ENCODE results near the gene TUBA4A.

TUBA4A gene

DNA sequence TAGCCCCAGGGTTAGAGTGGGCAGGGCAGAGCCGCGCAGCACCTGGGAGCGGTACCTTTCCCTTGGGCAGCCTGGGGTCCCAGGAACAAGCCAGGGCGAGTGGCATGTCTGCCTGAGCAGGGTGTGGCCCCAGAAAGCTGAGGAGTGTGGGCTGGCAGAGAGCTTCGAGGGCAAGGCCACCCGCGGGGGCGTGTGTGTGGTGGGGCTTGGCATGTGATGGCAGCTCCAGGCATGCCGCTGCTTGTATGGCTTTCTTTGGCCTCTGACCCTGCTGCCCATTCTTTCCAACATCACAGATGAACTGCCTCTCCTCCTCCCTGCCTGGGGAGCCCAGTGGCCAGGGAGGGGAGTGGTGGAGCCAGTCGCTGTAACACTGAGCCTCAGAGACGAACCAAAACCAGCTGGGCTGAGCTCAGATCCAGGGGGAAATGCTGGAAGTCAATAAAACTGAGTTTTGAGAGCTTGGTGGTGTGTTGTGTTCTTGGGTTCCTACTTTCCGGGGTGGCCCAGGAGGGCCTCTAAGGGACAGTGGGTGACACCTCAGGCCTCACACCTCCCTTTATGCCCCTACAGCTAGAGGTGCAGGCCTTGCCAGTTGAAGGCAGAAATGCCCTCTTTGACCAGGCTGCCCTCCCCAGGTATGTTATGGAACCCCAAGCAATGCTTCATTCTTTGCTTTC is 32.9 kb upstream of the TUBA4A start:
- DNase-seq: no peak

DNA sequence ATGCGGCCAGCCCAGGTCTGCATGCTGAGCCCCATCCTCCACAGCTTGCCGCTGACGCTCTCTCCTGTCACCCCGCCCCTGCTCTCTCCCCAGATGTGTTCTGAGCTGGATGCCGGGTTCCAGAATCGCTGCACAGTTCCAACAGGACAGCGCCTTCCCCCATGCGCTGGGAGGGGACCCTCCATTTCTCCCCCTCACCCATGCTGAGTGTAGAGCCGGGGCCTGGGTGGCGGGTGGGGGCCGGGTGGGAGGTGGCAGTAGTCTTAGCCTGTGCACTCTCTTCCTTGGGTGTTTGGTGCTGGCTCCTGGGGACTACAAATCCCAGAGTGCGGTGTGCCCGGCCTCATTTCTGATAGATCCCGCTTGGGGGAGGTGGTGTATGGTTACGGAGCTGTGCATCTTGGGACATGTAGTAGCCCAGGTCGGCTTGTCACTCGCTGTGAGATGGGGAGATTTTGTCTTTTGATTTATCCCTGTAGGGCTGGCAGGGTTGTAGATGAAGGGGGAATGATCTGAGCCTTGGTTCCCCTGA is 32.2 kb upstream of the TUBA4A start:
- DNase-seq: no peak

DNA sequence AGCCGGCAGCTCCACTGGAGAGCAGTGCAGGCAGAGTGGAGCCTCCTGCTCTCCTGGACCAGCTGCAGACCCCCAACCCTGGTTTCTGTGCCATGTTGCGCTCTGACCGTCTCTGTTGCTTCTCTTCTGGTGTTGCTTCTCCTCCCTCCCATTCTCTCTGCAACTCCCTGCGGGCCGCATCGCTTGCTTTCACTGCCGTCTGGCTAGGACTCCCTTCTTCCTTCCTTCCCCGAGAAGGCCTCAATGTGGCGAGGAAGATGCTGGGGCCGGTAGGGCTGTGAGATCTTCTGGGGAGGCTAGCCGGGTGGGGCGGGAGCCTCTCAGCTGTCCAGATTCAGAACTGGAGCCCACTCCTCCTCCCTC is 31.6 kb upstream of the TUBA4A start:
- DNase-seq: no peak

DNA sequence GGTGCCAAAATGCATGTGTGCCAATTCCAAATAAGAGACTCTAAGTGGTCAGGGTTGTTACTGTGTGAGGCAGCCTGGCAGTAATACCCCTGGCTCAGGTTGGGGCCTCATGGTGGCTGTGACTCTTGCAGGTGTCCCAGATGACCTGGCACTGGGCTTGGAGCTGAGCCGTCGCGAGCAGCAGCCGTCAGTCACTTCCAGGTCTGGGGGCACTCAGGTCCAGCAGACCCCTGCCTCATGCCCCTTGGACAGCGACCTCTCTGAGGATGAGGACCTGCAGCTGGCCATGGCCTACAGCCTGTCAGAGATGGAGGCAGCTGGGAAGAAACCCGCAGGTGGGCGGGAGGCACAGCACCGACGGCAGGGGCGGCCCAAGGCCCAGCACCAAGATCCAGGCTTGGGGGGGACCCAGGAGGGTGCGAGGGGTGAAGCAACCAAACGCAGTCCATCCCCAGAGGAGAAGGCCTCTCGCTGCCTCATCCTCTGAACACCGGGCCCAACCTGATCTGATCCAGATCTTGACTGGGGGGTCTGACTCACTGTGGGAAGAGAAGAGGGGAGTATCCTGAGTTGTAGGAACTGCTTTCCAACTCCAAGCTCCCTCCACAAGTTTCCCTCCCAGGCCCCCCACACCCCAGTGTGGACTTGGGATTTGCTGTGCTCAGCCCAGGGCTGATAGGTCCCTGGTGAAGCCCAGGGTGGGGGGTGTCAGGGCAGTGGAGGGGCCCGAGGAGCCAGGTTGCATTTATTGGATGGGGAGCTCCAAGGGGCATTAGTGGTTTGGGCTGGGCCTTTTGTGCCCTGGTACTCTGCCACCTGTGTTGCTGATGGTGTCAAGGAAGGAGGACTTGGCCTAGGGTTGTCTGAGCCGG is 31.0 kb upstream of the TUBA4A start:
- DNase-seq: no peak

DNA sequence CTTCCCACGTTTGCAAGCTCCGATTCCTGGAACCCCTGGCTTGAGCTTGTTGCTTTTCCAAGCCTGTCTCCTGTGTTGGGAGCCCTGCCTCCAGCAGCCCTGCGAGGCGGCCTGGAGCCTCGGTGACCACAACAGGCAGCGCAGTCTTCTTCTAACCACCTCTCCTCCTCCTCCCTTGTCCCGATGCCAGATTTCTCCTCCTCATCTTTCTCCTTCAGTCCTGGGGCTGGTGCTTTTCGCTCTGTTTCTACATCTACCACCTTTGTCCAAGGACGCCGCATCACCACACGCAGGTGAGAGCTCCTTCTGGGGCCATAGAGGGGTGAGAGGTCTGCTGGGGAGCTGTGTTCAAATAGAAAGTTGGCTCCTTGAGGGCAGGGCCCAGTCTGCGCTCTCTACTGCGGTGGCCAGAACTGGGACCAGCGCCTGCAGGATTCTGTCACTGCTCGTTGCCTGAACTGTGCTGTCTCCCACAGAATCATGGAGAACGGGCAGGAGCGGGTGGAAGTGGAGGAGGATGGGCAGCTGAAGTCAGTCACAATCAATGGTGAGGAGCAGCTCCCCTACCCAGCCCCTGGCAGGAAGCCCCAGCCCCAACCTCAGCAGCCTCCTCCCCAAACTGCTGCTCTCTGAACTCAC is 29.3 kb upstream of the TUBA4A start:
- DNase-seq: no peak

DNA sequence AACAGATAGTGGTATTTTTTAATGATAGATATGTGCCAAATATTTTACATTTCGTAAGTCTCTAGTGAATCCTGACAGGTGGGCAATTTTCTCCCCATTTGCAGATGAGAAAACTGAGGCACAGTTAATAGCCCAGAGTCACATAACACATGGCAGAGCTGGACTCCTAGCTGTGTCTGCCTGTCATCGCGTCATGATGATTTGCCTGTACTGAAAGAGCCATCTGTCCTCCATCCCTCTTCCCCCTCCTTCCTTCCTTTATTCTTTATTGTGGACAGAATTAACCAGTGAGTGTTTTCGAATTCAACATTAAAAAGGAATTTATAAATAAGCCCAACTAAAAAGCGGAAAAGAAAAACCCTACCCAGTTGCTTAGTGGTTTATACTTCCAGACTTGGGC is 28.7 kb upstream of the TUBA4A start:
- DNase-seq: no peak

DNA sequence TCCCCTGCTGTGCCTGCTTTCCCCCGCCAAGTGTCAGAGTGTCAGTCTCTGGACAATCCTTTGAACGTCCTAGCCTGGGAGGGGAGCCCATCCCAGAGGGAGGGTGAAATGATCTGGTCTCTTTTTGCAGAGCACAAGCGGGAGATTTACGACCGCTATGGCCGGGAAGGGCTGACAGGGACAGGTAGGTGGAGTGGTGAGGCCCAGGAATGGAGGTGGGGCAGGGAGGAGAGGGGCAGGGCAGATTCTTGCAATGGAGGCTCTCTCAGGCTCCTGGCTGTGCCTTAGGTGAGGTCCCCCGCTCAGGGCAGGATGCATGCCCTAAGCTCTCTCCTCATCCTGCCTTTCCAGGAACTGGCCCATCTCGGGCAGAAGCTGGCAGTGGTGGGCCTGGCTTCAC is 27.9 kb upstream of the TUBA4A start:
- DNase-seq: no peak

DNA sequence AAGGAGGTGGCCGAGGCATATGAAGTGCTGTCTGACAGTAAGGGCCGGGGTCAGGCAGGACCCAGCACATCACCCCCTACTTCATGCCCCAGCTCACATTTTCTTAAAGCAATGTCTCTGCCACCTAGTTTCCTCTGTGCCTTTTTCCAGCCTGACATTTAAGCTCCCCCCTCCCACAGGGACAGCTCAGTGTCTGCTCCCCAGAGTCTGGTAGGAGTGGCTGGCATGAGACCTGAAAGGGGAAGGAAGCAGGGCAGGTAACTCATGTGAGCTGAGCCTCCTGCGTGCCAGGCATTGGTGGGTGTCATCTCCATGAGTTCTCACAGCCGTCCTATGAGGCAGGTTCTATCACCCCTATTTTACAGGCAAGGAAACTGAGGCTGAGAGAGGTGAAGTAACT is 26.9 kb upstream of the TUBA4A start:
- no peak for DNase-seq

DNA sequence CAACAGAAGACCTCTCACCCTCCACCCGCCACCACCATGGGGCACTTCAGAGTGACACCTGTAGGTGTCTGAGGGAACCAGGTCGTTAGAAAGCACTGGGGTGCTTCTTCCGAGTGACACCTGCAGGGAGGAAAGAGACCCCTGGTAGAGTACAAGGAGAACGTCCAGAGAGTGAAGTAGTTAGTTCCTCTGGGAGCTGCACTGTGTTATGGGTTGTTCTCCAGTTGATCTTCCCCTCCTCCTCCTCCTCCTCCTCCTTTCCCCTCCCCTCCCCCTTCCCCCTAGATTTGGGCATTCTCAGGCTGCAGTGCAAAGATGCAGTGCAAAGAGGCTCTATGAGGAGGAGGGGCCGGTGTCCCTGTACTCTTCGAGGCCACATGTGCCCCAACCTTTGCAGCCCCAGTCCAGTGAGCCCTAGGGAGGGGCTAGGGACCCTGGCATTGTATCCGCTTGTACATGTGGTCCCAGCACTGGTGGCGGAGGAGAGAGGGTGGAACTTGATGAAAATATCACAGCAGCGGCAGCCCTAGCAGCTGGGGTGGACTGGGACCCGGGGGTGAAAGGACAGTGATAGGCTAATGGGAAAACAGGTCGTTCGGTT is 26.3 kb upstream of the TUBA4A start:
- no peak for DNase-seq

DNA sequence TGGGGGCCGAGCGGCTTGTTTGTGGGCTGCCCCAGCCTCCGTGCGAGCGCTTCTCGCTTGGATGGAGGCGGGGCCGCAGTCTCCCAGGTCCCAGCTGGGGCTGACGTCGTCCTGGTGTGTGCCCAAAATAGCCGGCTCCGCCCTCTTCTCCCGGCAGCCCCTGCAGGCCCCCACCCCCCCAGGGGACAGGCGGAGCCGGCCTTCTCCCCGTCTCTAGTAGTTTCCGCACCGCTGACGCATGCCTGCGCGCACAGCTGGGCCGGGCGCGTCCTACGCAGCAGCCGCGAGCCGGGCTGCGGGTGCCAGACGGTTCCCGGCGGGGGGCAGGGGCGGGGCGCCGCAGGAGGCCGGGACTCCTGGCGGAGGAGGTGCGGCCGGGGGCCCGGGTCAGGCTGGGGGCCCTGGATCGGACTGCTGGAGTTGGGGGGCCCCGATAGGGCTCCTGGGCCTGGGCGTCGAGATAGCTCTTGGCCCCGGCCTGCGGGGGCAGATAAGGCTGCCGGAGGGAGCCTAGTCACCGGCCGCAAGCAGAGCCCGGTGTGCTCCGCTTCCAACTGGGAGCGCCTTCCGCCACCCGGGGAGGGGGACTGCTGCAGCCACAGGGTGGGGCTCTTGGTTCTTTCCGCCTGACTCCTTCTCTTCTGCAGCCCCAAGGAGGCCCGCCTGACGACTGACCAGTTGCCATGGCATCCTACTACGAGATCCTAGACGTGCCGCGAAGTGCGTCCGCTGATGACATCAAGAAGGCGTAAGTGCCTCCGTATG is 25.6 kb upstream of the TUBA4A start, which contains the start of gene DNAJB2:
Gene DNAJB2, plus strand, starts transcription at position 216 of the 765 bp plus-strand sequence. Its CDS starts 468 bp downstream, at position 684.
- DNase-seq: peak; percentile 98

DNA sequence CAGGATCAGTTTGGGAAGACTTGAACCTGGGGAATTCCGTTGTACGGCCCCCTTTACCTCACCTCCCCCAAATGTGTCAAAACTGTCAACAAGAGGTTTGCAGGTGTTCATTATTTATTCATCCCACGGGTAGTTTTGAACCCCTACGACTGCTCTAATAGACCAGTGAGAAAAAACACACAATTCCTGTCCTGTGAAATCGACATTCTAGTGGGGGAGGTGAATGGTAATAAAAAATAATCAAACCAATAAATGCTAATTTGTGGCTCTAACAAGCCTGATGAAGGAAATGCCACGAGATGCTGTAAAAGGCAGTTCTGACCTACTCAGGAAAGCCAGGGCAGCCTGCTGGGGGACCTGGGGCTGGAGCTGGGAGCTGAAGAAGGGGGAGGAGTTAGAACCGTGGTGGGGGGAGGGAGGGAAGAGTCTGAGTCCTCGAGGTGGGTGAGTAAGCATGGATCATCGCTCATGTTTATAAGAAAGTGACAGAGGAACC is 25.0 kb upstream of the TUBA4A start:
- DNase-seq: no peak

DNA sequence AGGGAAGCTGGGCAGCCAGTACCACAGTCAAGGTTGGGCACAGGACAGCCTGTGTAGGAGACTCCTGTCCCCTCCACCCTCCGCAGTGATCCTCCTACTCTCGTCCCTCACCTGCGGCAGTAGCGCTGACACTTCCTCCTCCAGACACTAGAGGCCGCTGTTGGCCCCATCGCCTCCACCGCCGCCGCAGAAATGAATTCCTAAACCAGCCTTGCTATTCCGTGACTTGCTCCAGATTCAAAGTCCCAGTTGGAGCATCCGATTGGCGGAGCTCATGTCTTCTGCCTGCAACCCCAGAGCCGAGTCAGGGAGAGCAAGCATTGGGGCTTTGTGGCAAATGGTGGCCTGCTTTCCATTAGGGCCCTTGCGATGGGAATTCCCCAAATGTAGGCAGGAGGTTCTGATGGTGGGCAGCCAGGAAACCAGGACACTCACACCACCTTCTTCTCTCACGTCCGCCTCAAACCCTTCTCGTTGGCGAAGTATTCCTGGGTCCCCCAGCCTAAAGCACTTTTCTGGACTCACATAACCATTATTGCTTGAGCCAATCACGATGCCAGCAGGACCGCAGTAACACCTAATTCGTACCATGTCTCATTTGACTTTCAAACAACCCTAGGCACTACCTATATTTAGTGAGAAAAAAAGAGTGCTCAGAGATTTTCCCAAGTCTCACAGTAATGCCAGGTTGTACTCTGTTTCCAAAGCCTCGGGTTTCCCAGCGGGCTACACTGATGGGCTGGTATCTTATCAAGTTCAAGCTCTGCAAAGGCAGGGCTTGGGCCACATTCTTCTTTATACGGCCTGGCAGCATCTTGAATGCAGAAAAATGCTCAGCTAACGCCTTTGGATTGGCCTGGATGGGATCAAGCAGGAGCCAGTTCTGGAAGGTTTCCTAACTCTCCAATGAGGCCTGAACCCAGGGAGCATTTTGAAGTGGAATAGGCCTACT is 24.3 kb upstream of the TUBA4A start:
- DNase-seq: peak; percentile 72

DNA sequence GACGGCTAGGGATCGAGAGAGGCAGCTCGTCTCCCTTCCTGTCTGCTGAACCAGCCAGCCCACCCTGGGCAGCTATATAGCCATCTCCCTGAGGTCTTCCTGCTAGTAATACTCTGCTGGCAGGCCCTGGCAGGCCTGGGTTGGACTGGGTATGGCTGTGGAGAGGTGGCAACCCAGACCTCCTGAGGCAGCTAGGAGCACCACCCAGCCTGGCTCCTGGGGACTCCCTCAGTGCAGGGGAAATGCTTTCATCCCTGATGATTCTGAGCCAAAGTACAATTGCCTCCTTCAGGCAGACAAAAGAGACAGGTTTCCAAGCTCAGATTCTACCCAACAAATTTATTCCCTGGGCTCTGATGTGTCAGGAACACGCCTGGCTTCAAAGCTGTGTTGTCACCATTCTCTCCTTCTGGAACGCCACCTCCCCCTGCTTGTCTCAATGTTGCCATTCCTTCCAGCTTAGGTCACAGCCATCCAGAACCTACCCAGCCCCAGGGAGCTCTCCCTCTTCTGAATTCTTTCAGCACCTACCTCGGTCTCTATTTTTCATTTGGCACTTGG is 20.7 kb upstream of the TUBA4A start:
- no peak for DNase-seq

DNA sequence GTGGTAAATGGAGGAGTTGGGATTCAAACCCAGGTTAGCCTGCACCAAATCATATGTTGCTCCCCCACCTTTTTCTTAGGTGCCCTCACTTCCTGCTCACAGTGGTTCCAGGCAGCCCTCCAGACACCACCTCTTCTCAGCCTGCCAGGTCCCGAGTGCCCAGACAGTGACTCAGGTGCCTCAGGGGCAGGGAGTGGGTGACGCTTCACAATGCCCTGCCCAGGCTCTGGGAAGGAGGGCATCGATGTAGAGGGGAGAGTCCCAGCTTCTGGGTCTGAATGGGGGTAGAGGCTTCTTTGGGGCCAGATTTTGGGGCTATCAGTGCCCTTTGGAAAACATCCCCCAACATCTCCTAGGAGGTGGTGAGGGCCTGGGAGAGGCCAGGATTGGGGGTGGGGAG is 20.2 kb upstream of the TUBA4A start:
- no peak for DNase-seq

DNA sequence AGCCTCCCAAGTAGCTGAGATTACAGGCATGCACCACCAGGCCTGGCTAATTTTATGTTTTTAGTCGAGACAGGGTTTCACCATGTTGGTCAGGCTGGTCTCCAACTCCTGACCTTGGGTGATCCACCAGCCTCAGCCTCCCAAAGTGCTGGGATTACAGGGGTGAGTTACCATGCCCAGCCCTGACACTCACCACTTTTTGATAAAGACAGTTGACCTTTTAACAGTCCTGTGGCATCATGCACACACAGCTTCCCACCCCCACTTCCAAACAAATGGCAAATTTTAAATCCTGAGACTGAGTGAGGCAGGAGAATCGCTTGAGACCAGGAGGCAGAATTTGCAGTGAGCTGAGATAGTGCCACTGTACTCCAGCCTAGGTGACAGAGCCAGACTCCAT is 19.3 kb upstream of the TUBA4A start:
- DNase-seq: no peak

DNA sequence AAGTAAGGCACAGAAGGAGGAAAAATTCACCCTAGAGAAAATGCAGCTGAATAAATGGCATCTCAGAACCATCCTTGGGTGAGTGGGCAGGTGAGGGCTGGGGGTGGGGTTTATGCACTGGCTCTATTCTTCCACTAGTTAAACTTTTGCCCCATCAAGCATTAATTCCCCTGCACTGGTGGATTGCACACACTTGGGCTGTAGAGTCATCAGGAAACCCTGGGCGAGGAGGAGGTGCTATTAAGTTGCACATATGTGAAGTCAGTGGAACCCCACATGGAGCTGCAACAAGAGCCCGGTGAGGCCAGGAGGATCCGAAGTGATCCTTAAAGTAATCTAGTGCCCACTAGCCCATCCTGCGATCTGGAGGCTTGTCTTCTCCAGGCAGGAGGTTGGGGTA is 18.6 kb upstream of the TUBA4A start:
- no peak for DNase-seq

DNA sequence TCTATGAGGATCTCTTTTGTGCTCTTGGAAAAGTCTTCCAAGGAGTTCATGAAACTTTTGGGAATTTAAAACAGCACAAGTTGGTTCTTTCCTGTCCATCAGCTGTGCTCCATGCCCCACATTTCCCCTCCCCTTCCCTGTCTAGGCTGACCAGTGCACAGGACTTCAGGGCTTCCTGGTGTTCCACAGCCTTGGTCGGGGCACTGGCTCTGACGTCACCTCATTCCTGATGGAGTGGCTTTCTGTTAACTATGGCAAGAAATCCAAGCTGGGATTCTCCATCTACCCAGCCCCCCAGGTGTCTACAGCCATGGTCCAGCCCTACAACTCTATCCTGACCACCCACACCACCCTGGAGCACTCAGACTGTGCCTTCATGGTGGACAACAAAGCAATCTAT is 17.3 kb upstream of the TUBA4A start:
- DNase-seq: no peak

DNA sequence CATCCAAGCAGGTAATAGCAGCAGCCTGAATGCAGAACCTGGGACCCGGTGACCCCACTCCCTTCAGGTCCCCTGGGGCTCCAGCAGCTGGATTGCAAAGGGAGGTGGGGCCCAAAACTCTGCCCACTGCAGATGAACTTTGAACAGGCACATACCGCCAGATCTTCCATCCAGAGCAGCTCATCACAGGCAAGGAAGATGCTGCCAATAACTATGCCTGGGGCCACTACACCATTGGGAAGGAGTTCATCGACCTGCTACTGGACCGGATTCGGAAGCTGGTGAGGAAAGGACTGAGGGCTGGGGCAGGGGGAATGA is 16.3 kb upstream of the TUBA4A start:
- DNase-seq: no peak

DNA sequence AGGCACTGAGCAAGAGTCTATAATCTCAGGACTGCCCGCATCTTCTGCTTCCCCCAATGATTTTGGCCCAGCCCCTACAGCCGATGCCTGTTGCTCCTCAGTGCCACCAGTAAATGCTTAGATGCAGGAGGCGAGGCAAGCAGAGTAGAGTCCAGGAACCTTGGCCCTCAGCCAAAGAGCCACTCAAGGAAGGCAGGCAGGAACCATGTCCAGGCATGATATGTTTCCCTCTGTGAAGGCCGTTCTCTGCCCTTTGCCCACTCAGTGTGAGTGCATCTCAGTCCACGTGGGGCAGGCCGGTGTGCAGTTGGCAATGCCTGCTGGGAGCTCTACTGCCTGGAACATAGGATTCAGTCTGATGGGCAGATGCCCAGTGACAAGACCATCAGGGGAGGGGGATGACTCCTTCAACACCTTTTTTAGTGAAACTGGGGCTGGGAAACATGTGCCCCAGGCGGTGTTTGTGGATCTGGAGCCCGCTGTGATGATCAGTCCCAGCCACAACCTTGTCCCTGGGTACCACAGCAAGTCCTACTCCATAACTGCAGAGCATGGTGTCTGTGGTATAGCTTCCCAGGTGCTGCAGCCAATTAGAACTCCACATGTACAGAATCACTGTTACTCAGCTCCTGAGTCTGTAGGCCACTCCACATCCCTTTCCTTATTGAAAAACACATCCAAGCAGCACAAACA is 15.8 kb upstream of the TUBA4A start:
- DNase-seq: no peak

DNA sequence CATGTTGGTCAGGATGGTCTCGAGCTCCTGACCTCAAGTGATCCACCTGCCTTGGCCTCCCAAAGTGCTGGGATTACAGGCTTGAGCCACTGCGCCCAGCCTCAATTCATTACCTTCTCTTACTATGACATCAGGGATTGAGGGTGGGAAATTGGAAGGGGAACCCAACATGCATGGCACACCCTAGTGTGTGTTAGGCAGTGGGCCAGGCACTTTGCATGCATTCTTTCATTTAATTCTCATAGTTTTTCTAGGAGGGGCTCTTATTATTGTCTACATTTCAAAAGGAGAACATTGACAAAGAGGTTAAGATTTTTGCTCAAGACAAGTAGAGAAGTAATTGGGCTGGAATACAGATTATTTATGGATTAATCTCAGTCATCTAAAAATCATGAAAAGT is 14.6 kb upstream of the TUBA4A start:
- DNase-seq: no peak
